PC-3 (cell line): ENCODE data around the gene FNDC7. TPM values are rescaled to one million over a fixed set of nuclear protein-coding genes. Genes with fewer than 3 reads are reported as not detected.

Source experiments
- ATAC-seq: fragments of 200-7000 bp; cut with Tn5 transposase; 2 replicates; pipeline ENCODE4 v1.9.1; 2020; ENCODE audit warnings: mild to moderate bottlenecking, moderate library complexity
- BruUV-seq: library from RNA; stranded (reverse); fragments of 400-500 nt; replicated peaks from 2 replicates; lab custom pipeline; 2021; lab: Mats Ljungman, UMichigan
- CTCF ChIA-PET: fragments of 300-600 bp; sonication (Branson Sonifier 250); formaldehyde crosslinking; loops from one replicate; lab custom pipeline; 2022; ENCODE audit warnings: antibody characterized with exemption; lab: Charles Lee
- POLR2A ChIA-PET: fragments of 300-600 bp; sonication (Branson Sonifier 250); formaldehyde crosslinking; loops from one replicate; lab custom pipeline; 2022; ENCODE audit warnings: antibody characterized with exemption; ENCODE audit not compliant: unreplicated experiment; lab: Charles Lee
- DNase-seq: peaks from one replicate; pipeline ENCODE4 v3.0.0-alpha.2; 2015
- H2AFZ ChIP-seq: fragments of 300-600 bp; sonication (generic); 2 replicates; pipeline ENCODE4 v1.6.0; 2016; ENCODE audit warnings: antibody characterized with exemption, low read length
- H3F3A ChIP-seq: fragments of 300-600 bp; sonication (generic); one replicate; pipeline ENCODE4 v1.6.0; 2017; ENCODE audit warnings: antibody characterized with exemption, low read length, control low read depth, mild to moderate bottlenecking; ENCODE audit not compliant: unreplicated experiment
- H3K27ac ChIP-seq: fragments of 300-600 bp; sonication (generic); 2 replicates; pipeline ENCODE4 v1.5.1; 2016; ENCODE audit warnings: mild to moderate bottlenecking, low read length
- H3K27me3 ChIP-seq: fragments of 300-600 bp; sonication (generic); 2 replicates; pipeline ENCODE4 v1.6.1; 2016; ENCODE audit warnings: low read length, mixed read lengths
- H3K36me3 ChIP-seq: fragments of 300-600 bp; sonication (generic); 2 replicates; pipeline ENCODE4 v1.6.1; 2016; ENCODE audit warnings: low read depth, mixed run types, low read length, mixed read lengths
- H3K4me1 ChIP-seq: fragments of 300-600 bp; sonication (generic); 2 replicates; pipeline ENCODE4 v1.5.1; 2016; ENCODE audit warnings: low read length; ENCODE audit not compliant: insufficient read depth
- H3K4me2 ChIP-seq: fragments of 300-600 bp; sonication (generic); 2 replicates; pipeline ENCODE4 v1.6.0; 2016; ENCODE audit warnings: low read length
- H3K4me3 ChIP-seq: fragments of 300-600 bp; sonication (generic); 2 replicates; pipeline ENCODE4 v1.5.1; 2016; ENCODE audit warnings: mild to moderate bottlenecking, low read length, mixed read lengths
- H3K79me2 ChIP-seq: fragments of 300-600 bp; sonication (generic); 2 replicates; pipeline ENCODE4 v1.6.1; 2017; ENCODE audit warnings: low read length, mixed read lengths
- H3K9ac ChIP-seq: fragments of 300-600 bp; sonication (generic); 2 replicates; pipeline ENCODE4 v1.6.0; 2016; ENCODE audit warnings: mild to moderate bottlenecking, low read length
- H3K9me2 ChIP-seq: fragments of 300-600 bp; sonication (generic); replicated peaks from 2 replicates; pipeline ENCODE4 v1.6.1; 2016; ENCODE audit warnings: mixed run types, low read length, mixed read lengths
- H3K9me3 ChIP-seq: fragments of 300-600 bp; sonication (generic); 2 replicates; pipeline ENCODE4 v1.6.1; 2016; ENCODE audit warnings: low read length, mixed read lengths
- H4K20me1 ChIP-seq: fragments of 300-600 bp; sonication (generic); 2 replicates; pipeline ENCODE4 v1.6.1; 2016; ENCODE audit warnings: low read length, mixed read lengths
- EZH2 ChIP-seq: fragments of 300-600 bp; sonication (generic); IDR thresholded peaks from one replicate; pipeline ENCODE4 v1.6.1; 2017; ENCODE audit warnings: antibody characterized with exemption, mild to moderate bottlenecking, low read length; ENCODE audit not compliant: unreplicated experiment
- EZH2phosphoT487 ChIP-seq: fragments of 300-600 bp; sonication (generic); IDR thresholded peaks from 2 replicates; pipeline ENCODE4 v1.6.1; 2018; ENCODE audit warnings: mild to moderate bottlenecking, antibody characterized with exemption, low read length, borderline replicate concordance
- intact Hi-C: fragments of 100-400 bp; cut with micrococcal nuclease; formaldehyde crosslinking; loops from 2 replicates; pipeline ENCODE4 v1.9.0; 2023
- total RNA-seq: library from RNA; depleted of rRNA; stranded (reverse); fragments of >200 nt; gene quantifications from 2 replicates; pipeline ENCODE4 v1.2.3, GENCODE V29; 2014
- TF ChIP-seq, protein P1 (sequence below): fragments of 300-600 bp; sonication (generic); conservative IDR thresholded peaks from 2 replicates; pipeline ENCODE4 v1.5.1; 2017; ENCODE audit warnings: antibody characterized with exemption, low read depth, mild to moderate bottlenecking, low read length

Gene FNDC7
- total RNA-seq, 1 experiment from 2014 or later = not detected

DNA sequence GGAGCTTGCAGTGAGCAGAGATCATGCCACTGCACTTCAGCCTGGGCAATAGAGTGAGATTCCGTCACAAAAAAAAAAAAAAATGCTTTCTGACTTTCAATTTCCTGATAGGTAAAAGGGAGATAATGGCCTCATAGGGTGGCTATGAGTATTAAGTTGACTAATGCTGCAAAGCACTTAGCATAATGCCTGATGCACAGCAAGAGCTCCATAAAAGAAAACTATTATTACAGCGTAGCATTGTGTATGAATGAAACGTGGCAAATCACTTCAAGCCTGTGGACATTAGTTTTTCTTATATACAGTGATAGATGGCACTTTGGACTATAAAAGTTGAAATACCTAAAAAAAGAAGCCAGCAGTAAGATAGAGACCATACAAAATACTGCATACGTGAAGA lies 16.8 kb downstream of the FNDC7 start:
- H3K27ac ChIP-seq = no peak overlapping the region
- CTCF ChIA-PET = no interaction called here
- H3K9me2 ChIP-seq = no peaks in the 10 kb centered on the region
- DNase-seq (no peak), ATAC-seq (no peak)
- H3K4me1 ChIP-seq = no peaks in the 10 kb centered on the region
- no peak for TF ChIP-seq EZH2phosphoT487
- TF ChIP-seq EZH2 = no peak
- TF ChIP-seq, protein P1, sequence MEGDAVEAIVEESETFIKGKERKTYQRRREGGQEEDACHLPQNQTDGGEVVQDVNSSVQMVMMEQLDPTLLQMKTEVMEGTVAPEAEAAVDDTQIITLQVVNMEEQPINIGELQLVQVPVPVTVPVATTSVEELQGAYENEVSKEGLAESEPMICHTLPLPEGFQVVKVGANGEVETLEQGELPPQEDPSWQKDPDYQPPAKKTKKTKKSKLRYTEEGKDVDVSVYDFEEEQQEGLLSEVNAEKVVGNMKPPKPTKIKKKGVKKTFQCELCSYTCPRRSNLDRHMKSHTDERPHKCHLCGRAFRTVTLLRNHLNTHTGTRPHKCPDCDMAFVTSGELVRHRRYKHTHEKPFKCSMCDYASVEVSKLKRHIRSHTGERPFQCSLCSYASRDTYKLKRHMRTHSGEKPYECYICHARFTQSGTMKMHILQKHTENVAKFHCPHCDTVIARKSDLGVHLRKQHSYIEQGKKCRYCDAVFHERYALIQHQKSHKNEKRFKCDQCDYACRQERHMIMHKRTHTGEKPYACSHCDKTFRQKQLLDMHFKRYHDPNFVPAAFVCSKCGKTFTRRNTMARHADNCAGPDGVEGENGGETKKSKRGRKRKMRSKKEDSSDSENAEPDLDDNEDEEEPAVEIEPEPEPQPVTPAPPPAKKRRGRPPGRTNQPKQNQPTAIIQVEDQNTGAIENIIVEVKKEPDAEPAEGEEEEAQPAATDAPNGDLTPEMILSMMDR = no peak
- no peaks in the 10 kb centered on the region for H3K36me3 ChIP-seq
- H3K9me3 ChIP-seq = no peaks in the 10 kb centered on the region
- H3K27me3 ChIP-seq = no peaks in the 10 kb centered on the region
- H3K4me2 ChIP-seq = no peak overlapping the region
- no peak overlapping the region for H2AFZ ChIP-seq
- POLR2A ChIA-PET = no interaction called here
- no peaks in the 10 kb centered on the region for H3F3A ChIP-seq
- H4K20me1 ChIP-seq = no peaks in the 10 kb centered on the region
- H3K4me3 ChIP-seq = no peak overlapping the region
- BruUV-seq = no TSS peak
- no peak overlapping the region for H3K9ac ChIP-seq
- intact Hi-C loops = no loop called here
- H3K79me2 ChIP-seq = no peaks in the 10 kb centered on the region

DNA sequence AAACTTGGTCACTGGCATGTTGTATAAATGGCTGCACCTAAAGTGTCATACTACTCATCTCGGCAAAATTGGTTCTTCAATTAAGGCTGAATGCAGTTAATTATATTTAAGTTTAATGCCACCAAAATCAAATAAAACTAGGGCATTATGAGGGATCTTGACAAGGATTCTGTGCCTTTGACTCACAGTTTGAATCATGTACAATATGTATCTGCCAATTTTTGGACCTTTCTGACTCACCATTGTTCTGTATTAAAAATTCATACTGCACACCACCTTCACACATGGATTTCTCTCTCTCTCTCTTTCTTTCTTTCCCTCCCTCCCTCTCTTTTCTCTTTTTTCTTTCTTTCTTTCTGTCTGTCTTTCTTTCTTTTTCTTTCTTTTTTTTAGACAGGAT lies 19.7 kb downstream of the FNDC7 start:
- ChIA-PET CTCF (no interaction called here), POLR2A (no interaction called here)

DNA sequence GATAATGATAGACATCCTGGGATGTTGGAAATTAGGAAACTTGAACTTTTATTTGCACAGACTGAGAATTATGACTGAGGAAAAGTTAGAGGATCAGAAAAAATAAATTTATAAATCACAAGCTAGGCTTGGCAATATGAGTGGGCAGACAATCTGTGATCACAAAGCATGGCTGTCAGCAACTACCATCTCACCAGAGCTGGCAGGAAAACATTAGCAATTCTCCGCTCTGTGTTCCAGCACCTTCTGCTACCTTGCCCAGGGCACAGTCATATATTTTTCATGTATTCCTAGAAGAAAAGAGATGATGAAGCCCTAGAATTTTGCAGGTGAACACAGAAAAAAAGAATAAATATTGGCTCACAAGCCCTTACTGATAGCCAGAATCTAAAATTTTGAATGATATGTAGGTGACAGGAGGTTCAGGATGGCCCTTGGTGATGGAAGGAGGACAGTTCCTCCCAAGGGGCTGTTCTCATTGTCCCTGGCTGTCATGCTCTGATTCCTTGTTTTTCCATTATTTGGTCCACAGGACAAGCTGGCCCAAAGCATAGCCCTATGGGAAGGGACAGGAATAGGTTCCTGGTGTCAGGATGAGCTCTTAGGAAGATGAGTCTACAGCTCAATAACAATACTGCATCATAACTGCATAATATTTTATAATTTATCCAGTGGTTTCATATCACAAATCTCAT lies 21.6 kb downstream of the FNDC7 start:
- no peaks in the 10 kb centered on the region for H3K36me3 ChIP-seq
- H3F3A ChIP-seq = no peaks in the 10 kb centered on the region
- ChIA-PET POLR2A (no interaction called here), CTCF (interaction anchor here (0.6 kb wide), 1 partner anchor 13 kb away, joined by 3 read pairs; no protein-coding TSS in a partner anchor)
- no peak overlapping the region for H3K4me2 ChIP-seq
- H3K9me2 ChIP-seq = no peaks in the 10 kb centered on the region
- H3K9ac ChIP-seq = no peak overlapping the region
- ATAC-seq = no peak
- intact Hi-C loops = no loop called here
- no peak overlapping the region for H3K4me3 ChIP-seq
- no peaks in the 10 kb centered on the region for H3K79me2 ChIP-seq
- H3K4me1 ChIP-seq = no peaks in the 10 kb centered on the region
- H2AFZ ChIP-seq = no peak overlapping the region
- H4K20me1 ChIP-seq = no peaks in the 10 kb centered on the region
- no peak overlapping the region for H3K27ac ChIP-seq
- no peaks in the 10 kb centered on the region for H3K27me3 ChIP-seq
- DNase-seq = no peak
- TF ChIP-seq EZH2 (no peak), EZH2phosphoT487 (no peak)
- TF ChIP-seq, protein P1 = no peak
- no TSS peak for BruUV-seq
- no peaks in the 10 kb centered on the region for H3K9me3 ChIP-seq

More for the DNA sequence above, 19.7 kb downstream of the FNDC7 start:
- Histone ChIP-seq H3K27me3 (no peaks in the 10 kb centered on the region), H3K4me2 (no peak overlapping the region), H3F3A (no peaks in the 10 kb centered on the region), H3K4me3 (no peak overlapping the region), H3K27ac (no peak overlapping the region), H3K4me1 (no peaks in the 10 kb centered on the region), H4K20me1 (no peaks in the 10 kb centered on the region), H3K79me2 (no peaks in the 10 kb centered on the region), H3K9me3 (no peaks in the 10 kb centered on the region), H2AFZ (no peak overlapping the region), H3K36me3 (no peaks in the 10 kb centered on the region), H3K9me2 (no peaks in the 10 kb centered on the region), H3K9ac (no peak overlapping the region)
- ATAC-seq (peak; percentile 79), DNase-seq (peak; percentile 61)
- no TSS peak for BruUV-seq
- TF ChIP-seq EZH2phosphoT487 (no peak), EZH2 (no peak)
- TF ChIP-seq, protein P1 = no peak
- intact Hi-C loops = no loop called here
